ENCODE measurements around the gene PARL.

Gene PARL

GRCh38 chr3:183857863-183858262, 26.8 kb downstream of the PARL start:
- DNase-seq (ENCODE audit: low read depth in 3 of 3, low spot score in 1 of 3): no peak

GRCh38 chr3:183854318-183855035, 30.2 kb downstream of the PARL start:
- DNase-seq (ENCODE audit: low read depth in 3 of 3, low spot score in 1 of 3): no peak

DNA sequence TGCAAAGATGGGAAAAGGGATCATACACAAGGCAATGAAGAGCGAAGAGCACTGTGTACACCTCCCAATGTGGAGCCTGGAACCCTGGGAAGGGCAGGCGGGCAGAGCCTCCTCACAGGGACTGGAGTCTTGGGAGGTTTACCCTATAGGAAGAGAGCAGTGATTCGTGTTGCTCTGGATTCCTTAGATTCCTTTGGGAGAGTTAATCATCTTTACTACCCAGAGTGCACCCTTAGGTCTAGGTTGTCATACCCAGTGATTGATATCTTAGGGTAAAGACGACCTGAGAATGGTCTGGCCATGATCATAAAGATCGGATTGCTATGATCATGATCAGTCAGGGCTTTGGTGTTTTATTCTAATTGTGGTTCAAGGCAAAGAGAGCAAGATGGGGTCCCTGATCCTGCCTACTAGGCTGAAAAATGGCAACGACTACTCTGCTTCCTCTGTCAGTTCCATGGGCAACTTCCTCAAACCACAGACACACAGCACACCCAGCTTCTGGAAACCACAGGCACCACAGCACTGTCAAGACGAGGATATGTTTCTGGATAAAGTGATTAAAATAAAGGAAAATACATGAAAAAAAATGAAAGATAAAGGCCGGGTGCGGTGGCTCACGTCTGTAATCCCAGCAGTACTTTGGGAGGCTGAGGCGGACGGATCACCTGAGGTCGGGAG, 38.9 kb downstream of the PARL start:
- DNase-seq (ENCODE audit: low read depth in 3 of 3, low spot score in 1 of 3): no peak

GRCh38 chr3:183845090-183845489, 39.6 kb downstream of the PARL start:
- no peak for DNase-seq (ENCODE audit: low read depth in 3 of 3, low spot score in 1 of 3)

- DNase-seq (ENCODE audit: low read depth in 3 of 3, low spot score in 1 of 3): no peak
These were observed 40.1 kb downstream of the PARL start for GRCh38 chr3:183844606-183845005.

DNA sequence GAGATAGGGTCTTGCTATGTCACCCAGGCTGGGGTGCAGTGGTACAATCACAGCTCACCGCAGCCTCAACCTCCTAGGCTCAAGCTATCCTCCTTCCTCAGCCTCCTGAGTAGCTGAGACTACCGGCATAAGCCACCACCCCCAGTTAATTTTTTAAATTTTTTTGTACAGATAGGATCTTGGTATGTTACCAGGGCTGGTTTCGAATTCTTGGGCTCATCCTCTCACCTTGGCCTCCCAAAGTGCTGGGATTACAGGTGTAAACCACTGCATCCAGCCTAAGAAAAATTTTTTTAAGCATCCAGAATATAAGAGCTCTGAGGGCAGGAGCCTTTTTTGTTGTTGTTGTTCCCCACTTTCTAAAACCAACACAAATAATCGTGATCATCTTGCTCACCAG, 44.9 kb downstream of the PARL start:
- DNase-seq (ENCODE audit: low read depth in 3 of 3, low spot score in 1 of 3): no peak

GRCh38 chr3:183837894-183838293, 46.8 kb downstream of the PARL start:
- DNase-seq (ENCODE audit: low read depth in 3 of 3, low spot score in 1 of 3): no peak

DNA sequence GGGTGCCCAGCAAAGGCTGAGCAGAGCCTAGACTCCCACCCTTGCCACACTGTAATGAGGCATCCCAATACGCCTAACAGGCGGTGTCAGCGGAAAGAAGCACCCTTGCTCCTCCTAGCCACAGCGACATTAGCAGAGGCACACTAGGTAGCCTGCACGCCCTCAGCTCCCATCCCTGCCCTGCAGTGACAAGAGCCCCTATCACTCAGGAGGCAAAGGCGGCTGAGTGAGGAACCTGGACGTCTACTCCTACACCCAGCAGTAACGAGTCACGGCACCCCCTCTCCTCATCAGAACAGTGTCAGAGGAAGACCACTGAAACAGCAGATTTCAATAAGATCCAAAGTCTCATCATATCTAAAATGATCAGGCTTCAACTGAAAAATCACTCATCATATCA, 47.3 kb downstream of the PARL start:
- no peak for DNase-seq (ENCODE audit: low read depth in 3 of 3, low spot score in 1 of 3)

- DNase-seq (ENCODE audit: low read depth in 3 of 3, low spot score in 1 of 3): no peak
These were observed 51.2 kb downstream of the PARL start for GRCh38 chr3:183833516-183833915.

GRCh38 chr3:183830187-183830586, 54.5 kb downstream of the PARL start:
- no peak for DNase-seq (ENCODE audit: low read depth in 3 of 3, low spot score in 1 of 3)

DNA sequence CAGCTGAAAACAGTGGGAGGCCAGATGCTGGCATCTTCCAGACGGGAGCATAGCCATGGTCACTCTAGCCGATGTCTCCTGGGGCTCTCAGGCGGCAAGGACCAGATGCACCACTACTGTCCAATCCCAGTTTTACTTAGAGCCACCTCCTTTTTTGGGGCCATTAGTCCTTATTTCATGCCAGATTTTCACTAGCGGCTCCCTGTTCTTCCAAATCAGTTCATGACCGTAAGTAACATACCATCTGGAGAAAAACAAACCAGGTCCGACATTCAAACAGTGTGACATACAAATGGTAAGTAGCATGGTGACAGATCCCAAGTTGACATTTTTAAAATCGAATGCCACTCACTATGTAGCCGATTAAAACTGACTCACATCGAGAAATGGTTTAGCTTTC, 55.2 kb downstream of the PARL start:
- DNase-seq (ENCODE audit: low read depth in 3 of 3, low spot score in 1 of 3): no peak

GRCh38 chr3:183828538-183828870, 56.2 kb downstream of the PARL start:
- DNase-seq (ENCODE audit: low read depth in 3 of 3, low spot score in 1 of 3): no peak

GRCh38 chr3:183827809-183828537, 56.7 kb downstream of the PARL start:
- DNase-seq (ENCODE audit: low read depth in 3 of 3, low spot score in 1 of 3): no peak

GRCh38 chr3:183826448-183827250, 58.0 kb downstream of the PARL start:
- DNase-seq (ENCODE audit: low read depth in 3 of 3, low spot score in 1 of 3): no peak

- peak in 1 of 3 donors; percentile 25 for DNase-seq (ENCODE audit: low read depth in 3 of 3, low spot score in 1 of 3)
These were observed 59.1 kb downstream of the PARL start, which contains the start of gene MAP6D1 for GRCh38 chr3:183825456-183826161. Gene MAP6D1 (minus strand): TSS chr3:183825577. CDS start chr3:183825547, 30 bp downstream.

DNA sequence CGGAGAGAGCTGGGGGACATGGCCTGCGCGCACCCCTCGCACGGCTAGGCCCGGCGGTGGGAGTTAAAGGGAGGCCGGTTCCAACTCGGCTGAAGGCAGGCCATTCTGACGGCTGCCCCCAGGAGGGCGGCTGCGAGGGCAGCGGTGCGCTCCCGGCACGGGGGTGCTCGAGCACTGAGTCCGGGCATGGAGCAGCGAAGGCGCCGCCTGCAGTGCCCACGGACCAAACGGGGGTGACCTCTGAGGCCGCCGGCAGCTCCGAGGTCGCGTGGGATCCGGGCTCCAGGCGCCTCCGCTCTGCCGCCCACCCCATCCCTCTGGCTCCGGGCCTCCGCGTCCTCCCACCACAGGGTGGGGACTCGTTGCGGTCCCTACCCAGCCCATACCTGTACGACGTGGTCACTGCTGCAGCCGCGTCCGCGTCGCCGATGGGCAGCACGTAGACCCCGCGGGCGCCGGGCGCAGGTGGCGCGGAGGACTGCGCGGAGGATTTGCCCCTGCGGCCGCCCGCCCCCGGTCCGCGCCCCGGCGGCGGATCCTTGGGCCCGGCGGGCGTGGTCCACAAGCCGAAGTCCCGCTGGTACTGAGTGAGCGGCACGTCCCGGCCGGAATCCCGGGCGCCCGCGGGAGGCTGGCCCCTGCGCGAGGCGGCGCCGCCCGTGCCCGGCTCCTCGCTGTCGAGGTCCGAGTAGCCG, 59.8 kb downstream of the PARL start:
- no peak for DNase-seq (ENCODE audit: low read depth in 3 of 3, low spot score in 1 of 3)

DNA sequence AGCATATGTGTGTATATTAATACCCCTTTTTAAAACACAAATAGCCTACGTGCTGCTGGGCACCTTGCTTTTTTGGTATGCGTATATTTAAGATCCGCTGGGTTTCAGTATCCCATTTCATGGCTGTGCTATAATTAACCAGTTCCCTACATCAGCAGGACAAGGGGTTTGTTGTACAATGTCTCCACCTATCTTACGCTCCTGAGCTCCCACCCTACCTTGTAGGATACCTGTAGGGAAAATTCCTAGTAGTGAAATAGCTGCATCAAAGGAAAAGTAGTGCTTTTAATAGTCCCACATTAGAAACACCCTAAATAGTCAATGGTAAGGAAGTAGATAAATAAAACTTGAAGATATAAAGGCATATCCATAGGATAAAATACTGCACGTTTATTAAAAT, 60.7 kb downstream of the PARL start:
- no peak for DNase-seq (ENCODE audit: low read depth in 3 of 3, low spot score in 1 of 3)

- DNase-seq (ENCODE audit: low read depth in 3 of 3, low spot score in 1 of 3): no peak
These were observed 62.0 kb downstream of the PARL start for GRCh38 chr3:183822631-183823030.

- DNase-seq (ENCODE audit: low read depth in 3 of 3, low spot score in 1 of 3): no peak
These were observed 64.8 kb downstream of the PARL start for GRCh38 chr3:183819831-183820230.

All from stimulated activated CD4-positive, alpha-beta T cell treated with anti-CD3 and anti-CD28 coated beads, TNF-alpha, amount 100 ng/mL, for 1 hour (primary cell).